Gastroesophageal sphincter (tissue), 3 donors: ENCODE measurements around the gene BORCS5.

Source experiments
- POLR2A ChIP-seq, 2 donors: fragments of 450-650 bp; IDR thresholded peaks; one replicate each; pipeline ENCODE4 v1.6.1; 2017; ENCODE audit warnings: antibody characterized with exemption in 2 of 2, mild to moderate bottlenecking in 2 of 2, moderate library complexity in 1 of 2
- TF ChIP-seq, protein P1 (sequence below), 4 experiments: fragments of 200-600 bp in 2 of 4; fragments of 450-650 bp in 2 of 4; sonication (generic) in 1 of 4; IDR thresholded peaks; one replicate each; pipeline ENCODE4 v1.5.1; 2017 to 2019; ENCODE audit warnings: antibody characterized with exemption in 4 of 4, mild to moderate bottlenecking in 2 of 4, moderate library complexity in 2 of 4

DNA sequence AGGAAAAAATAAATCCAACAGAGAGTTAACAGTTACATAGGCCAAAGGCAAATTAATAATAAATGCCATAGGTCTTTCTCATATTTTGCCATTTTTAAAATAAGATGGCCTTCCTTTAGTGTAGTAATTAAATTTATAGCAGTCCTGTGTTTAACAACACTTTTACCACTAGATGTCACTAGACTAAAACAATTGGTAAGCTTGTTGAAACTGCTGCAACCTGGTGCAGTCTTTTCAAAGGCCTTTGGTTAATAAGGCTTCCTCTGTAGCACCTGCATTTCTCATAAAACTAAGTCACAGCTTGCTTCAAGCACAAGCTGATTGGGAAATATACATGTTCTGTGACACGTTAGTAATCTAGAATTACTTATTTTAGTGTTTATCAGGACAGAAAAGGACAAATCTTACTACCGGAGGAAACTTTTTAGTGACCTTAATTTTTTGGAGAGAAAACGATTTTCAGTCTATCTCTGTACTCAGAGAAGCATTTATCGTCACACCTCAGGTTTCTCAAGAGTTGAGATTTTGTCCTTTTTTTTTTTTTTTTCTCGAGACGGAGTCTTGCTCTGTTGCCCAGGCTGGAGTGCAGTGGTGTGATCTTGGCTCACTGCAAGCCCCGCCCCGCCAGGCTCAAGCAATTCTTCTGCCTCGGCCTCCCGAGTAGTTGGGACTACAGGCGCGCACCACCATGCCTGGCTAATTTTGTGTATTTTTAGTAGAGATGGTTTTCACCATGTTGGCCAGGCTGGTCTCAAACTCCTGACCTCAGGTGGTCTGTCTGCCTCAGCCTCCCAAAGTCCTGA lies 20.0 kb downstream of the BORCS5 start:
- TF ChIP-seq POLR2A (IDR thresholded peaks at IDR 0.05), result no peak
- TF ChIP-seq, protein P1, sequence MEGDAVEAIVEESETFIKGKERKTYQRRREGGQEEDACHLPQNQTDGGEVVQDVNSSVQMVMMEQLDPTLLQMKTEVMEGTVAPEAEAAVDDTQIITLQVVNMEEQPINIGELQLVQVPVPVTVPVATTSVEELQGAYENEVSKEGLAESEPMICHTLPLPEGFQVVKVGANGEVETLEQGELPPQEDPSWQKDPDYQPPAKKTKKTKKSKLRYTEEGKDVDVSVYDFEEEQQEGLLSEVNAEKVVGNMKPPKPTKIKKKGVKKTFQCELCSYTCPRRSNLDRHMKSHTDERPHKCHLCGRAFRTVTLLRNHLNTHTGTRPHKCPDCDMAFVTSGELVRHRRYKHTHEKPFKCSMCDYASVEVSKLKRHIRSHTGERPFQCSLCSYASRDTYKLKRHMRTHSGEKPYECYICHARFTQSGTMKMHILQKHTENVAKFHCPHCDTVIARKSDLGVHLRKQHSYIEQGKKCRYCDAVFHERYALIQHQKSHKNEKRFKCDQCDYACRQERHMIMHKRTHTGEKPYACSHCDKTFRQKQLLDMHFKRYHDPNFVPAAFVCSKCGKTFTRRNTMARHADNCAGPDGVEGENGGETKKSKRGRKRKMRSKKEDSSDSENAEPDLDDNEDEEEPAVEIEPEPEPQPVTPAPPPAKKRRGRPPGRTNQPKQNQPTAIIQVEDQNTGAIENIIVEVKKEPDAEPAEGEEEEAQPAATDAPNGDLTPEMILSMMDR (IDR thresholded peaks at IDR 0.05), result peak; percentile 68 to 87 (median 80)
